Posterior cingulate gyrus (tissue), 11 donors: ENCODE data around the gene MCF2L.

Experiments used
- DNase-seq, 10 donors: peaks; one replicate each; pipeline versions ENCODE4 v3.0.0 to v3.0.0-alpha.2; 2020 to 2021; ENCODE audit warnings: mixed read lengths in 3 of 10
- intact Hi-C: fragments of 100-400 bp; cut with DNase I; formaldehyde crosslinking; loops from one replicate; pipeline ENCODE4 v1.15.1; 2023

Gene MCF2L

GRCh38 chr13:113009743-113010509, 40.9 kb downstream of the MCF2L start:
- intact Hi-C loops = no loop called here
- DNase-seq = no peak

GRCh38 chr13:113010510-113010865, 41.5 kb downstream of the MCF2L start:
- DNase-seq = no peak
- intact Hi-C loops = no loop called here

- intact Hi-C loops = no loop called here
These were observed 44.3 kb downstream of the MCF2L start for GRCh38 chr13:113013303-113013702.

GRCh38 chr13:113013878-113014751, 45.1 kb downstream of the MCF2L start:
- intact Hi-C loops = no loop called here
- peak in 4 of 10 donors; percentile 45 to 87 (median 72) for DNase-seq

More at GRCh38 chr13:113013303-113013702, 44.3 kb downstream of the MCF2L start:
- no peak for DNase-seq

- intact Hi-C loops = no loop called here
- peak in 1 of 10 donors; percentile 77 for DNase-seq
These were observed 46.0 kb downstream of the MCF2L start for GRCh38 chr13:113014752-113015745.

GRCh38 chr13:113015826-113016525, 47.0 kb downstream of the MCF2L start:
- intact Hi-C loops = no loop called here
- peak in 1 of 10 donors; percentile 65 for DNase-seq

- intact Hi-C loops = no loop called here
- DNase-seq = peak in 1 of 10 donors; percentile 76
These were observed 47.7 kb downstream of the MCF2L start for GRCh38 chr13:113016526-113017295.

GRCh38 chr13:113017506-113018215, 48.6 kb downstream of the MCF2L start:
- DNase-seq = peak in 1 of 10 donors; percentile 65

GRCh38 chr13:113018676-113019465, 49.9 kb downstream of the MCF2L start:
- intact Hi-C loops = no loop called here
- DNase-seq = peak in 1 of 10 donors; percentile 86

More at GRCh38 chr13:113017506-113018215, 48.6 kb downstream of the MCF2L start:
- intact Hi-C loops = no loop called here

GRCh38 chr13:113020323-113021080, 51.5 kb downstream of the MCF2L start:
- DNase-seq = peak in 1 of 10 donors; percentile 57
- intact Hi-C loops = no loop called here

GRCh38 chr13:113021391-113021790, 52.4 kb downstream of the MCF2L start:
- peak in 1 of 10 donors; percentile 74 for DNase-seq
- intact Hi-C loops = no loop called here

- no peak for DNase-seq
- intact Hi-C loops = no loop called here
These were observed 52.8 kb downstream of the MCF2L start for GRCh38 chr13:113021811-113022210.

GRCh38 chr13:113022391-113022744, 53.4 kb downstream of the MCF2L start:
- peak in 1 of 10 donors; percentile 69 for DNase-seq

GRCh38 chr13:113022745-113023574, 53.9 kb downstream of the MCF2L start:
- peak in 1 of 10 donors; percentile 83 for DNase-seq
- intact Hi-C loops = no loop called here

More at GRCh38 chr13:113022391-113022744, 53.4 kb downstream of the MCF2L start:
- intact Hi-C loops = no loop called here

- peak in 1 of 10 donors; percentile 39 for DNase-seq
- intact Hi-C loops = no loop called here
These were observed 54.8 kb downstream of the MCF2L start for GRCh38 chr13:113023694-113024430.
